GM19372 (cell line): Measurements from ENCODE around the gene SHISAL2A.

Source experiments
- ATAC-seq: cut with Tn5 transposase; IDR thresholded peaks from one replicate; pipeline ENCODE4 v1.9.1; 2021; ENCODE audit warnings: mild to moderate bottlenecking, low read depth, moderate library complexity; ENCODE audit not compliant: unreplicated experiment

SHISAL2A gene

DNA sequence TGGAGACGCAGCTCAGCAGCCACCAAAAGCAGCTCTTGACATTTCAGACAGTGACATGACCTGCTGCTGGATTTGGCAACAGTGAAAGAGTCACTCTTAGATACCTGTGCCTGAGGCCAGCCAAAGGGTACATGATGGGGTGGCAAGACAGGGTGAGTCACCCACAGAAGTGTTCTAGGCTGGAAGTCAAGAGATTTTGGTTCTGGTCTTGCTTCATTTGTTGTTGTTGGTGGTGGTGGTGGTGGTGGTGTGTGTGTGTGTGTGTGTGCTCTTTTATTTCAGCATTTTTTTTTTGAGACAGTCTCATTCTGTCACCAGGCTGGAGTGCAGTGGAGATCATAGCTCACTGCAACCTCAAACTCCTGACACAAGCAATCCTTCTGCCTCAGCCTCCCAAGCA is 25.8 kb downstream of the SHISAL2A start:
- no peak for ATAC-seq

- ATAC-seq, result peak; percentile 75
Observed at GRCh38 chr1:52659356-52659755, 26.4 kb downstream of the SHISAL2A start.

DNA sequence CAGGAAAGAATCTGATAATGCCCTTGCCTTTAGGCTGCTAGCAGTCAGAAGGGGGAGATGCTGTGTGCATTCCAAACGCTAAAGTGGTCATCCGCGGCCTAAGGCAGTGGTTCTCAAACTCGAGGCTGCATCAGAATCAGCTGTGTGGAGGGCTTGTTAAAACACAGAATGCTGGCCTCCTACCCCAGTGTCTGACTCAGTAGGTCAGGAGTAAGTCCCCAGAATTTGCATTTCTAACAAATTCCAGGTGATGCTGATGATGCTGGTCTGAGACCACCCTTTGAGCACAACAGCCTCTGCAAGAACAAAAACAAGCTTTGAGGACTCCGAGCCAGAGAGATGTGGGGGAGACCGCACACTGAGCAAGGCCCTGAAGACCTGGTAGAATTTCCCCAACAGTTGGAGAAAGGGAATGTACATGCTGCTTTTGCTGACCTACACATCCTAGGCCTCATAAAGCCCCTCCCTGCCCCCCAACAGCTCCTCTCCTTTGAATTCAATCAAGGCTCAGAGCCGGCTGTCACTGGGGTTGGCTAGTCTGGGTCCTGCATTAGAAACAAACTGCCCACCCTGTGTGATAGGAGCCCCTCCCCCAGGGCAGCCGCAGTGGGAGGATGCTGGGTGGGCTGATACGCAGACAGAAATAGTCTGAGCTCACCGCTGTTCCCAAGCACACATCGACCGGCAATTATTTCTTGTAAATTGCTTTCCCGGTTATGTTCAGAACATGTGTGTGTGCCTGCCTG is 27.1 kb downstream of the SHISAL2A start:
- no peak for ATAC-seq

DNA sequence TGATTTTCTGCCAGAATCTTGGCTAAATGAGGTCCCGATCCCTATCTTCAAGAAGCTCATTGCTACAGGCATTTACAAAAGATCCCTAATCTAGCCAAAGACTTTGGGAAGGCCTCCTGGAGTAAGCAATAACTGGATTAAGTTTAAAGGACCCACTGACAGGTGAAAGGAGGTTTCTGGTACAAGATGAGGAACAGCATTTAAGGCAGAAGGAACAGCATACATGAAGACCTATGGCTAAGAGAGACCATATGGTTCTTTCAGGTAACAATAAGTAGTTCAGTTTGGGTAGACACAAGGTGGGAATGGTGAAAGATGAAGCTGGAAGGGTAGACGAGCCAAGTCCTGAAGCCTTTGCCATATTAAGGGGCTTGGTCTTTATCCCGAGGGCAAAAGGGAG is 27.8 kb downstream of the SHISAL2A start:
- ATAC-seq, result no peak

DNA sequence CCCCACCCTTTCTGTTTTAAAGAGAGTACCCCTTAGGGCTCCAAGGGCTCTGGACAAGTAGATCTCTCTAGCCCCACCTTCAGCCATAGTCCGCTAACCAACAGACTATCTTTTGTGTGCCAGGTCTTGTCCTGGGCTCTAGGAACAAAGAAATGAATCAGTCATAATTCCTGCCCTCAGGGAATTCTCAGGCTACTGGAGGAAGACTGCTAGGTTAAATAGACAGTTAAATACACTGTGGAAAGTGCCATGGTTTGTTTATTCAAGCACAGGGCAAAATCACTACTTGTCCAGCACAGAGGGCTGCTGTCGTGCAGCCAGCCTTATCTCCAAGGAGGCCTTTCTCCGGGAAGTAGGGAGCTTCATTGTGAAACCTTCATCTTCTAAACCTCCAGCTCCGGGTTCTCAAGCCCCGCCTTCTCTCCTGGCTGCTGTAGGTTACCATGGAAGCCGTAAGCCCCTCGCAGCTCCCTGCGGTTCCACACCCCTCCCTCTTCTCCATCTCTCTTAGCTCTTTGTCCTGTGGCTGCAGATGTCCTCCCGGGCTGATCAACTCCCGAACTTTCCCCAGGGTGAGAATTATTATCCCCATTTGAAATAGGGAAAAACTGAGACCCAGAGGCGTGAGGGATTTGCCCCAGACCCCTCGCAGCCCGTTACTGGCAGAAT is 29.8 kb downstream of the SHISAL2A start:
- no peak for ATAC-seq

- no peak for ATAC-seq
Observed at GRCh38 chr1:52663716-52664115, 30.7 kb downstream of the SHISAL2A start.

- no peak for ATAC-seq
Observed at GRCh38 chr1:52665006-52665941, 32.3 kb downstream of the SHISAL2A start.

GRCh38 chr1:52667290-52667689 is 34.3 kb downstream of the SHISAL2A start:
- no peak for ATAC-seq

- no peak for ATAC-seq
Observed at GRCh38 chr1:52667984-52668383, 35.0 kb downstream of the SHISAL2A start.

GRCh38 chr1:52668711-52669110 is 35.7 kb downstream of the SHISAL2A start:
- ATAC-seq, result no peak

- no peak for ATAC-seq
Observed at GRCh38 chr1:52669696-52670095, 36.7 kb downstream of the SHISAL2A start.

DNA sequence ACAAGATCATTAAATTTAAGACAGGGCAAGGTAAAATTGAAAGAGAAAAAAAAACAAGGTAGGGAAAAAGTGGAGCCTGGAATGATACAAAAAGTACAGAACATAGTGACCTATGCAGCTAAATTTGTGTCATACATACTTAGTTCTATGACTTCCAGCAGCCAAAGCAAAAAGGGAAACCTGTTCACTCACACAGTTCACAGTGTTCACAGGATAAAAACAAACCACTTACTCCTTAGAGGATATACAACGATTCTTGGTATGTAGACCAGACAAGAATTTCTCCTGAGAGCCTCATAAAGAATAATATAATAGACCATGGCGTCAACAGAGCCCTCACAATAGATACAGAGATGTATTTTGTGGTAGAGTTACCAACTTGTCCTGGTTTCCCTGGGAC is 37.6 kb downstream of the SHISAL2A start:
- ATAC-seq, result no peak

DNA sequence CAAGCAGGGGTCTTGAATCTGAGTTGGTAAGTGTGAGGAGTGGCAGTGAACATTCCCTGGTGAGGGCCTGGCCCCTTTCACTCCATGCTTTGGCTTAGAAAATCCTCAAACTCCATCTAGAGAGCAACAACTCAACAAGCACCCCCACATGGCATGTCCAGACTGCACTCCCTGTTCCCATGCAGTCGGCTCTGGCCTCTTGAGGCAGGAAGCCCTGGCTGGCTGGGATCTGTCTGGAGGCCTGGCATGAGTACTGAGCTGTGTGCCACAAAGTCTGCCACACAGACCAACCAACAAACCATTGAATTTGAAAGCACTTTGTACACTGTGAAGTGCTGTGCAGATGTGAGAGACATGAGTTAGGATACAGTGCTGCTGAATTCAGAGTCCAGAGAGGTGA is 40.0 kb downstream of the SHISAL2A start:
- no peak for ATAC-seq

DNA sequence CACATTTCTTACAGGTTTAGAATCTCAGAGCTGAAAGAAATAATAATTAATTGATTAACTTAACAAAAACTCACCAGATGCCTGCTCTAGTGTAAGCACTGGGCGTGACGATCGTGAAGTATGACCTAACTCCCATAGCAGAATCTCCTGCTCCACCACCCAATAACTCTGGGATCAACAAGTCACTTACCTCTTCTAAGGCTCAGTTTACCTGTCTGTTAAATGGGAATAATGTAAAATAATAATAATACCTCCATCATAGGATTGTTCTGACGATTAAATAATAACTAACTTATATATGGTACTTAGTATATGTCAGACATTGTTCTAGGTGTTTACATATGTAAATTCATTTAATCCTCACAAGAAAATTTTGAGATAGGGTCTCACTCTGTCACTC is 40.5 kb downstream of the SHISAL2A start:
- ATAC-seq, result no peak

DNA sequence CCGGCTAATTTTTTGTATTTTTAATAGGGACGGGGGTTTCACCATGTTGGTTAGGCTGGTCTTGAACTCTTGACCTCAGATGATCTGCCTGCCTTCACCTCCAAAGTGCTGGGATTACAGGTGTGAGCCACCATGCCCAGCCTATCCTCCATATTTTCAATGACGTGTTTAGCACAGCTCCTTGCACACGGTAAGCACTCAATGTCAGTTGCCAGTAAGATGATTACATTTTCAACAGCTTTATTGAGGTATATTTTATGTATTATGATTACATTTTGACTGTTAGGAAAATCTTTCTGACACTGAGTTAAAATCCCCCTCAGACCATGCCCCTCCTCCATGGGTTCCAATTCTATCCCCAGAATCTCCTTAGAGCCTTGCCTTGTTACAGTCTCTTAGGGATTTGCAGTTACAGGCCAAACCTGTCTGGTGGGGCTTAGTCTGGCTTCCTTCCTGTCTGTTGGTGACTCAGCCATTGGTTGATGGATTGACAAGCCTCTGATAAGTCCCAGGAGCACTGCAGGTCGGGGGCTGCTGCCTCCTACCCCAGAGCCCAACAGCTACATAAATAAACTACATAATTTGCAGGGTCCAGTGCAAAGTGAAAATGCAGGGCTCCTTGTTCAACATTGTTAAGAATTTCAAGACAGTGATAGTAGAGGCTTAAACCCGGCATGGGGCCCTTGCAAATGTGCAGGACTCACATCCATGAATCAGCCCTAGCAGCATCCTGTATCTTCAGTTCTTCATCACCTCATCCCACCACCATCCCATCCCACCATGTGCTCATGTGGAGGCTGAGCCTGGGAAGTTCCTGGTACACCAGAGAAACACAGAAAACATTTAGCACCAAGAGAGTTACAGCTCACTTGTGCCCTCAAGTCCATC is 41.8 kb downstream of the SHISAL2A start:
- no peak for ATAC-seq

DNA sequence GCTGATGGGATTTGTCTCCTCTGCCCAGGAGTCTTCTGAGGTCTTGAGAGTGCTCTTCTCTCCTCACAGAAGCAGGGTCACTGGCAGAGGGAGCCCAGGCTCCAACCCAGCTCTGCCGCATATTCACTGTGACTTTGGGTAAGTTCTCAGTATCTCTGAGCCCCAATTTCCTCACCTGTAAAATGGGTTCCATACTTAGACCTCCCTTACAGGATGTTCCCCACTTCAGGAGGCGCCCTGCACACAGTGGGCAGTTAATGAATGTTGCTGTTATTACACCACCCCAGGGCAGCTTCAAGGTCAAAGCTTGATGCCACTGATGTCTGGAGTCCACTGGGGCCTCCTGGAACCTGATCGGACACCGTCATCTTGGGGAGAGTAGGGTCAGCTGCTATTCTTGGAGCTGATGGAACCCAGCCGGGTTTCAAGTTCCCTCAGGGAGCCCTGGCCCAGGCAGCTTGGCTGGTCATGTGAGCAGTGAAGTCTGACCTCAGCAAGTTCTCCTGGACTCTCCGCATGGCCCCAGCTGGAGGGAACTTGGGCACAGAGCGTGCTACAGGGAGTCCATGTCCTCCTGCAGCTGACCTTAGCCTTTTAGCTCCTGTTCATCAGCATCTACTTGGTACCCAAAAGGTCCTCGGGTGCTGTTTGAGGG is 43.4 kb downstream of the SHISAL2A start:
- ATAC-seq, result no peak

GRCh38 chr1:52677076-52677806 is 44.3 kb downstream of the SHISAL2A start:
- no peak for ATAC-seq

DNA sequence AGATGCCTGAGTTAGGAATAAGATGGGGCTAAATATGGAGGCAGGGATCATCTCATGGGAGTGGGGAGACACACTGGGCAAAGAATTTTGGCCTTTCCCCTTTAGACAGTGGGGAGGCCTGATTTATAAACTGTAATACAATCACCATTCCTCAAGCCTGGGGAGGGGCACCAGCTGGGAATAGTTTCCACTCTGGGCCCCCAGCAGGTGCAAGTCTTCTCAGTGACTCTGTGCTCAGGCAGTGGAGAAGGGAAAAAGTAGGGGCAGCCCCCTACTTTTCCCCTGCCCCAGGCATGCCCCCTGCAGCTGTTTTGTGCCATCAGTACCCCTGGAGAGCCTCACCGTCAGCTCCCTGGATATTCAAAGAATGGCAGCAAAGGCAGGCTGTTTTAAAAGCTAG is 46.1 kb downstream of the SHISAL2A start:
- ATAC-seq, result no peak

DNA sequence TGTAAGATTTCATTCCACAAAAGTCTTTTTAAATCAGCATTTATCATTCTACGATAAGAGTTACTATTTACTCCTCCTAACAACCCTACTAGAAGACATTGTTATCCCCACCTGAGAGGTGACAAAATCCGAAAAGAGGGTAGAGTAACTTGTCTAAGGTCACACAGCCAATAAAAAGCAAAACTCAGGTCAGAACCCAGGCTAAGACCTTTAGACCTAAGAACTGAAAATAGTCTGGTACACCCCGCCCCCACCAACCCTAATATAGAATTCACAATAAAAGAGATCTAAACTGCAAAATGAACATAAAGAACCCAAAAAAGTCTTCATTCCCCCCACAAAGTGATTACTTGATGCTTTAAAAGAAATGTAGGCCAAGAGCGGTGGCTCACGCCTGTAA is 46.5 kb downstream of the SHISAL2A start:
- ATAC-seq, result no peak
